Neural crest cell (in vitro differentiated cells): ENCODE data around the gene CDKL5. TPM values are rescaled to one million over a fixed set of nuclear protein-coding genes. Genes with fewer than 3 reads are reported as not detected.

Experiments
- DNase-seq: peaks from one replicate; pipeline ENCODE4 v3.0.0; 2021; ENCODE audit warnings: low read depth, mixed read lengths, low spot score
- H3K27ac Mint-ChIP-seq: one replicate; pipeline ENCODE4 v1.8.0; 2021; ENCODE audit warnings: mild to moderate bottlenecking, mixed read lengths; ENCODE audit not compliant: unreplicated experiment
- H3K27me3 Mint-ChIP-seq: 2 replicates; pipeline ENCODE4 v1.8.0; 2021; ENCODE audit warnings: low read depth, mild to moderate bottlenecking, mixed read lengths
- H3K36me3 Mint-ChIP-seq: 2 replicates; pipeline ENCODE4 v1.8.0; 2021; ENCODE audit warnings: low read depth, mild to moderate bottlenecking, mixed read lengths
- H3K4me1 Mint-ChIP-seq: 2 replicates; pipeline ENCODE4 v1.8.0; 2021; ENCODE audit warnings: mixed read lengths
- H3K4me3 Mint-ChIP-seq: one replicate; pipeline ENCODE4 v1.8.0; 2021; ENCODE audit warnings: mild to moderate bottlenecking, mixed read lengths
- H3K9me3 Mint-ChIP-seq: 2 replicates; pipeline ENCODE4 v1.8.0; 2021; ENCODE audit warnings: mixed read lengths
- CTCF ChIP-seq: fragments of 200-600 bp; sonication (generic); conservative IDR thresholded peaks from 2 replicates; pipeline ENCODE4 v1.5.0; 2021; ENCODE audit warnings: antibody characterized with exemption, mild to moderate bottlenecking
- total RNA-seq: library from RNA; stranded (reverse); gene quantifications from 2 replicates; pipeline ENCODE4 v1.2.1, GENCODE V29; 2021

CDKL5 gene
- total RNA-seq, 1 donor from 2014 or later = 3.7 TPM

- H3K27ac Mint-ChIP-seq = no peak overlapping the region
- H3K4me3 Mint-ChIP-seq = no peak overlapping the region
- H3K36me3 Mint-ChIP-seq = no peaks in the 10 kb centered on the region
- DNase-seq = no peak
- H3K27me3 Mint-ChIP-seq = peaks cover 7% of the 10 kb centered on the region
- TF ChIP-seq CTCF = no peak
- H3K9me3 Mint-ChIP-seq = peaks cover 6% of the 10 kb centered on the region
- no peaks in the 10 kb centered on the region for H3K4me1 Mint-ChIP-seq
These were observed 266.0 kb downstream of the CDKL5 start for GRCh38 chrX:18691431-18691830.

- Mint-ChIP-seq H3K27me3 (peaks cover 7% of the 10 kb centered on the region), H3K4me1 (no peaks in the 10 kb centered on the region), H3K4me3 (no peak overlapping the region), H3K36me3 (no peaks in the 10 kb centered on the region), H3K9me3 (peaks cover 7% of the 10 kb centered on the region), H3K27ac (no peak overlapping the region)
- no peak for DNase-seq
- no peak for TF ChIP-seq CTCF
These were observed 267.1 kb downstream of the CDKL5 start for GRCh38 chrX:18692541-18692940.

DNA sequence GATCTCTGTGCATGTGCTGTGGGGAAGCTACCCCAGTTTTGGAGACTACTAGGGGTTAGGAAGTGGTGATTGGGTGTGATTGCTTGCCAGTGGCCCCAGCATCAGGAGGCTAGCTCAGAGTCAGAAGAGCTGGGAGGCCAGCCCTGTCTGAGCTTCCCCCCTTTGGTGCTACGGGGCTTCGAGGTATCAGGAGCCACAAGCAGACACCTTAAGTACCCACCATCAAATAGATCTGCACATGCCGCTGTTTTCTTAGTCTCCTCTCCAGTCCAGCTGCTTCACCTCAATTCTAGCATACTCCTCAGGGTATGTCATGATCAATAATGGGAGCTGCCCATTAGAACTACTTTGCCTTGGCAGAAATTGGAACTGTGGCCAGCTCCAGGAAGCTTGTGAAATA lies 271.2 kb downstream of the CDKL5 start:
- Mint-ChIP-seq H3K4me3 (no peak overlapping the region), H3K9me3 (peaks cover 9% of the 10 kb centered on the region), H3K4me1 (peaks cover 3% of the 10 kb centered on the region), H3K36me3 (no peaks in the 10 kb centered on the region), H3K27me3 (peaks cover 7% of the 10 kb centered on the region), H3K27ac (no peak overlapping the region)
- no peak for TF ChIP-seq CTCF
- DNase-seq = no peak

- H3K27ac Mint-ChIP-seq = no peak overlapping the region
- no peak for DNase-seq
- no peaks in the 10 kb centered on the region for H3K36me3 Mint-ChIP-seq
- H3K4me3 Mint-ChIP-seq = no peak overlapping the region
- no peaks in the 10 kb centered on the region for H3K27me3 Mint-ChIP-seq
- H3K9me3 Mint-ChIP-seq = peaks cover 6% of the 10 kb centered on the region
- peaks cover 3% of the 10 kb centered on the region for H3K4me1 Mint-ChIP-seq
- TF ChIP-seq CTCF = no peak
These were observed 273.6 kb downstream of the CDKL5 start for GRCh38 chrX:18698737-18699650.

GRCh38 chrX:18701621-18702361 lies 276.4 kb downstream of the CDKL5 start:
- Mint-ChIP-seq H3K27me3 (no peaks in the 10 kb centered on the region), H3K9me3 (peaks cover 2% of the 10 kb centered on the region), H3K27ac (no peak overlapping the region), H3K4me1 (peaks cover 3% of the 10 kb centered on the region), H3K4me3 (no peak overlapping the region), H3K36me3 (no peaks in the 10 kb centered on the region)
- DNase-seq = no peak
- TF ChIP-seq CTCF = no peak
